Fibroblast of lung (primary cell): Measurements from ENCODE around the gene RFX1. TPM values are rescaled to one million over a fixed set of nuclear protein-coding genes. Genes with fewer than 3 reads are reported as not detected.

Source experiments
- DNase-seq, 2 donors: peaks; one replicate each; pipeline versions ENCODE4 v3.0.0 to v3.0.0-alpha.2; 2010; ENCODE audit warnings: low read depth in 2 of 2
- H2AFZ ChIP-seq: 2 replicates; pipeline ENCODE4 v1.5.1; 2012; ENCODE audit warnings: low read length, control low read depth, inconsistent platforms
- H3K27ac ChIP-seq: 2 replicates; pipeline ENCODE4 v1.5.1; 2011; ENCODE audit warnings: low read length, control low read depth; ENCODE audit not compliant: insufficient read depth
- H3K27me3 ChIP-seq: 2 replicates; pipeline ENCODE4 v1.5.1; 2011; ENCODE audit warnings: mild to moderate bottlenecking, low read length; ENCODE audit not compliant: control insufficient read depth, insufficient read depth
- H3K36me3 ChIP-seq: 2 replicates; pipeline ENCODE4 v1.5.1; 2011; ENCODE audit warnings: low read length; ENCODE audit not compliant: control insufficient read depth, insufficient read depth
- H3K4me1 ChIP-seq: 2 replicates; pipeline ENCODE4 v1.5.1; 2011; ENCODE audit warnings: low read length; ENCODE audit not compliant: control insufficient read depth, insufficient read depth; ENCODE audit errors: extremely low read depth
- H3K4me2 ChIP-seq: 2 replicates; pipeline ENCODE4 v1.5.1; 2011; ENCODE audit warnings: low read length, control low read depth; ENCODE audit not compliant: insufficient read depth; ENCODE audit errors: extremely low read depth
- H3K4me3 ChIP-seq, 4 experiments: fragments of 200-600 bp in 1 of 4; sonication (generic) in 1 of 4; replicated peaks in 1 of 4; 2 replicates each; pipeline ENCODE4 v1.5.1; 2011 to 2016; ENCODE audit warnings: low read length in 4 of 4, low read depth in 3 of 4, mild to moderate bottlenecking in 3 of 4, control low read depth in 2 of 4, inconsistent platforms in 1 of 4, mixed read lengths in 1 of 4; ENCODE audit not compliant: insufficient read depth in 1 of 4; ENCODE audit errors: control extremely low read depth in 1 of 4
- H3K79me2 ChIP-seq: 2 replicates; pipeline ENCODE4 v1.5.1; 2012; ENCODE audit warnings: mild to moderate bottlenecking, low read length, inconsistent platforms; ENCODE audit not compliant: control insufficient read depth, insufficient read depth
- H3K9ac ChIP-seq: 2 replicates; pipeline ENCODE4 v1.5.1; 2011; ENCODE audit warnings: mild to moderate bottlenecking, low read length, control low read depth; ENCODE audit not compliant: insufficient read depth
- H3K9me3 ChIP-seq: 2 replicates; pipeline ENCODE4 v1.5.1; 2012; ENCODE audit warnings: low read depth, low read length; ENCODE audit not compliant: control insufficient read depth, insufficient read depth
- H4K20me1 ChIP-seq: 2 replicates; pipeline ENCODE4 v1.5.1; 2011; ENCODE audit warnings: low read length; ENCODE audit not compliant: control insufficient read depth, insufficient read depth; ENCODE audit errors: extremely low read depth
- EZH2 ChIP-seq: IDR thresholded peaks from 2 replicates; pipeline ENCODE4 v1.5.1; 2012; ENCODE audit warnings: low read length, control low read depth, mild to moderate bottlenecking; ENCODE audit errors: missing control alignments
- polyA plus RNA-seq, 2 donors: library from polyadenylated mRNA; depleted of rRNA in 1 of 2; stranded (reverse) in 1 of 2; unstranded in 1 of 2; fragments of >200 nt; gene quantifications; 2 replicates each; pipeline ENCODE4 v1.2.1, GENCODE V29; 2011 to 2012; ENCODE audit warnings: missing spikeins in 1 of 2
- total RNA-seq: library from RNA; depleted of rRNA; stranded (reverse); fragments of >200 nt; gene quantifications from 2 replicates; pipeline ENCODE4 v1.2.1, GENCODE V29; 2014
- TF ChIP-seq, protein P1 (sequence below), 2 donors: IDR thresholded peaks in 1 of 2; conservative IDR thresholded peaks in 1 of 2; 1 replicate in 1 of 2; 2 replicates in 1 of 2; pipeline ENCODE4 v1.5.1; 2011 to 2012; ENCODE audit warnings: low read length in 2 of 2, control low read depth in 1 of 2, inconsistent platforms in 1 of 2, low read depth in 1 of 2, mild to moderate bottlenecking in 1 of 2

Gene RFX1
- total and polyA plus RNA-seq, 2 donors (not counting 1 experiment from before 2014, with no cell fraction given) = 0.44 to 2.6 TPM

DNA sequence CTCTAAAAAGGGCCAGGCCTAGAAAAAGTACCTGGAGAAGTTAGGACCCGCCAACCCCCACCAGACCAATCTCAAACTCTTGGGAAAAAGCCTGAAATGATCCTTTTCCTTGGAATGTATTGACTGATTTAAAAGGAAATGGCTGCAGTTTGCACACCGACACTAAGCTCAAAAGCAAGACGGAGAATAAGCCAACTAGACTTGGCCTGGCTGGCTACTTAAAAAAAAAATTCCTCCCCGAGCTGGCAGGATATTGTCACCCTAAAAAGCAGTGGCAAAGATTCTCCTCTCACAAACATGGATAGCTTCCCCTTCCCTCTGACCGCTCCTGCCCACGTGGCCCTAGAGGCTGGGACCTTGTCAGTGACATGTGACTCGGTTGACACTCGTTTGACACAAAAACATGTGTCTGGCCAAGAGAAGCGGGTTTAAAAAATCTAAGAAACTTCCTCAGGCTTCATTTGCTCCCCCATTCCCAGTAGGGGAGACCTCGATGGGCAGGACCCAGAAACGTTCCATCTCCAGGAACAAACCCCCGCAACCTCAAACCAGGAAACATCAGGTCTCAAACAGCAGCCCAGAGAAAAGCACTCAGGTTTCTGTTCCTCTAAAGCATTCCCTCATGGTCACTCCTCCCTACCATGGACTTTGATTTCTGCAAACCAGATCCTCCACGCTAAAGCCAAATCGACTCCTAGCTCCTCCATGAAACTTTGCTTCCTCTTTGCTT lies 1.3 kb downstream of the RFX1 start:
- Histone ChIP-seq H3K36me3 (no peaks in the 10 kb centered on the region), H3K4me1 (peaks cover 15% of the 10 kb centered on the region), H3K27ac (peak overlapping the region; percentile 66), H3K4me3 (peak overlapping the region in 3 of 4 experiments; percentile 11 to 73 (median 21)), H3K4me2 (peak overlapping the region; percentile 83), H2AFZ (peak overlapping the region; percentile 43), H4K20me1 (no peaks in the 10 kb centered on the region), H3K9me3 (no peaks in the 10 kb centered on the region), H3K9ac (peak overlapping the region; percentile 20), H3K27me3 (no peaks in the 10 kb centered on the region), H3K79me2 (peaks cover 5% of the 10 kb centered on the region)
- DNase-seq = no peak
- TF ChIP-seq, protein P1, sequence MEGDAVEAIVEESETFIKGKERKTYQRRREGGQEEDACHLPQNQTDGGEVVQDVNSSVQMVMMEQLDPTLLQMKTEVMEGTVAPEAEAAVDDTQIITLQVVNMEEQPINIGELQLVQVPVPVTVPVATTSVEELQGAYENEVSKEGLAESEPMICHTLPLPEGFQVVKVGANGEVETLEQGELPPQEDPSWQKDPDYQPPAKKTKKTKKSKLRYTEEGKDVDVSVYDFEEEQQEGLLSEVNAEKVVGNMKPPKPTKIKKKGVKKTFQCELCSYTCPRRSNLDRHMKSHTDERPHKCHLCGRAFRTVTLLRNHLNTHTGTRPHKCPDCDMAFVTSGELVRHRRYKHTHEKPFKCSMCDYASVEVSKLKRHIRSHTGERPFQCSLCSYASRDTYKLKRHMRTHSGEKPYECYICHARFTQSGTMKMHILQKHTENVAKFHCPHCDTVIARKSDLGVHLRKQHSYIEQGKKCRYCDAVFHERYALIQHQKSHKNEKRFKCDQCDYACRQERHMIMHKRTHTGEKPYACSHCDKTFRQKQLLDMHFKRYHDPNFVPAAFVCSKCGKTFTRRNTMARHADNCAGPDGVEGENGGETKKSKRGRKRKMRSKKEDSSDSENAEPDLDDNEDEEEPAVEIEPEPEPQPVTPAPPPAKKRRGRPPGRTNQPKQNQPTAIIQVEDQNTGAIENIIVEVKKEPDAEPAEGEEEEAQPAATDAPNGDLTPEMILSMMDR (conservative IDR thresholded peaks at IDR 0.05 in 1 of 2, IDR thresholded peaks at IDR 0.05 in 1 of 2; ENCODE audit: low read depth in 1 of 2, low read length in 2 of 2) = no peak

DNA sequence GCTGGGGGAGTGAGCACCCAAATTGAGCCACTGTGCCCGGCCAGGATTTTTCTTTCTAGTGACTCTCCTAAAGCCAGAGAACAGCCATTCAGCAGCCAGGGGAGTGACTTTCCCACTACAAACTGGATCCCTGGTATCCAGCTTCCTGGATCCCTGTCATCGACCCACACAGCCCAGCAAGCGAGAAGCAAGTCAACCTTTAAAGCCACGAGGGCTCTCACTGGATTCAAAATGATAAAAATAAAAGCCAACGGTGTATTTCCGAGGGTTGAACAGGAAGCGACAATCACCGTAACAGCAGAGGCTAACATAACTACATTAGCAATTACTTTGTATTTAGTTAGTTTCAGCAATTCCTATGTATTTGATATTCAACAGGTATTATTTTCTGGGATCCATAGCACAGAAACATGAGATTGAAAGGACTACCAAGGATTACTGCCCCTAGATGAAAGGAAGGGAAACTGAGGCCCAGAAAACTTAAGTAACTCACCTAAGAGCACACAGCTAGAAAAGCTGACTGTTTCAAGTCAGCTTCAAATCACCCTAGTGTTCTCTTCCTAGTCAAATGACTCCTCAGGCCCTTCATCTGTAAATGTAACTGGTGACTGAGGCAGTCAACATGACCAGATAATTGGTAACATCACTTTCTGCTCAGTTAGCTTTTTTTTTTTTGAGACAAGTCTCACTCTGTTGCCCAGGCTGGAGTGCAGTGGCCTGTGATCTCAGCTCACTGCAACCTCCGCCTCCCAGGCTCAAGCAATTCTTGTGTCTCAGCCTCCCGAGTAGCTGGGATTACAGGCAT lies 2.7 kb downstream of the RFX1 start:
- H3K9ac ChIP-seq = no peak overlapping the region
- DNase-seq = no peak
- H3K36me3 ChIP-seq = no peaks in the 10 kb centered on the region
- TF ChIP-seq, protein P1 (conservative IDR thresholded peaks at IDR 0.05 in 1 of 2, IDR thresholded peaks at IDR 0.05 in 1 of 2; ENCODE audit: low read depth in 1 of 2, low read length in 2 of 2) = no peak
- TF ChIP-seq EZH2 = no peak
- peaks cover 15% of the 10 kb centered on the region for H3K4me1 ChIP-seq
- peak overlapping the region; percentile 23 for H3K4me2 ChIP-seq
- peak overlapping the region; percentile 39 for H3K27ac ChIP-seq
- H3K4me3 ChIP-seq = no peak overlapping the region
- H3K9me3 ChIP-seq = no peaks in the 10 kb centered on the region
- H4K20me1 ChIP-seq = no peaks in the 10 kb centered on the region
- H3K79me2 ChIP-seq = peaks cover 5% of the 10 kb centered on the region
- H2AFZ ChIP-seq = no peak overlapping the region
- H3K27me3 ChIP-seq = no peaks in the 10 kb centered on the region

DNA sequence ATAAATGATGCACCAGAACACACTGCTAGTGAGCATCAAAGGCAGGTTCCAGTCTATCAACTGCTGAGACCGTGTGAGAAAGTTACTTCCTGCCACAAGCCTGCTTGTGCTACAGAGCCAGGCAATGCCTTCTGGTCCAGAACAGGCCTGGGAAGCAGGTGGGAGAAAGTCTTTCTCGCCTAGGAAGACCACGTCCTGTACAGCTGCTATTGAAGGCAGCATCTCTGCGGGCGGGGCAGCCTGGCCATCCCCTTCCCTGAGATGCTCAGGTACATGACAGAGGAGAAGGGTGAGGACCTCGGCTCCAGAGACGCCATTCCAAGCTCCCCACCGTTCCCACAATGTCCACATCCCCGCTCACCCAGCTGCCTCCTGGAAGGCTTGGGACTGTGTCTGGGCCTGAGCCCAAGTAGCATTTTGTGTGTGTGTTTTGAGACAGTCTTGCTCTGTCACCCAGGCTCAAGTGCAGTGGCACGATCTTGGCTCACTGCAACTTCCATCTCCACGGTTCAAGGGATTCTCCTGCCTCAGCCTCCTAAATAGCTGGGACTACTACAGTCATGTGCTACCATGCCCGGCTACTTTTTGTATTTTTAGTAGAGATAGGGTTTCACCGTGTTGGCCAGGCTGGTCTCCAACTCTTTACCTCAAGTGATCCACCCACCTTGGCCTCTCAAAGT lies 3.4 kb downstream of the RFX1 start:
- Histone ChIP-seq H3K9me3 (no peaks in the 10 kb centered on the region), H2AFZ (peak overlapping the region; percentile 52), H4K20me1 (no peaks in the 10 kb centered on the region), H3K9ac (no peak overlapping the region), H3K4me2 (no peak overlapping the region), H3K36me3 (no peaks in the 10 kb centered on the region), H3K4me1 (peaks cover 15% of the 10 kb centered on the region), H3K27ac (peak overlapping the region; percentile 39), H3K27me3 (no peaks in the 10 kb centered on the region), H3K79me2 (peaks cover 5% of the 10 kb centered on the region), H3K4me3 (no peak overlapping the region)
- no peak for TF ChIP-seq EZH2
- TF ChIP-seq, protein P1 (conservative IDR thresholded peaks at IDR 0.05 in 1 of 2, IDR thresholded peaks at IDR 0.05 in 1 of 2; ENCODE audit: low read depth in 1 of 2, low read length in 2 of 2) = no peak
- no peak for DNase-seq
